HG03565 (cell line): Measurements from ENCODE around the gene BCKDHB.

Experiments used
- ATAC-seq: cut with Tn5 transposase; IDR thresholded peaks from one replicate; pipeline ENCODE4 v1.9.1; 2021; ENCODE audit warnings: mild to moderate bottlenecking, moderate library complexity; ENCODE audit not compliant: unreplicated experiment

Gene BCKDHB

GRCh38 chr6:80366051-80366450 lies 259.6 kb downstream of the BCKDHB start:
- ATAC-seq: no peak

- no peak for ATAC-seq
These were observed 260.2 kb downstream of the BCKDHB start for GRCh38 chr6:80366714-80367113.

GRCh38 chr6:80376411-80376810 lies 269.9 kb downstream of the BCKDHB start:
- no peak for ATAC-seq

- ATAC-seq: no peak
These were observed 274.1 kb downstream of the BCKDHB start for GRCh38 chr6:80380566-80380965.

- peak; percentile 72 for ATAC-seq
These were observed 276.3 kb downstream of the BCKDHB start for GRCh38 chr6:80382811-80383210.

- no peak for ATAC-seq
These were observed 282.0 kb downstream of the BCKDHB start for GRCh38 chr6:80388507-80388906.
